OCI-LY7 (cell line): ENCODE results near the gene AMPH.

Experiments used
- EZH2phosphoT487 ChIP-seq: fragments of 200-600 bp; sonication (generic); IDR thresholded peaks from 2 replicates; pipeline ENCODE4 v1.6.1; 2018; ENCODE audit warnings: low read depth, borderline replicate concordance, mild to moderate bottlenecking, mixed run types, antibody characterized with exemption, low read length, moderate library complexity, mixed read lengths
- TF ChIP-seq, protein P1 (sequence below): fragments of 200-600 bp; sonication (generic); conservative IDR thresholded peaks from 2 replicates; pipeline ENCODE4 v1.5.1; 2014; ENCODE audit warnings: mild to moderate bottlenecking, antibody characterized with exemption, low read length, moderate library complexity, mixed read lengths

DNA sequence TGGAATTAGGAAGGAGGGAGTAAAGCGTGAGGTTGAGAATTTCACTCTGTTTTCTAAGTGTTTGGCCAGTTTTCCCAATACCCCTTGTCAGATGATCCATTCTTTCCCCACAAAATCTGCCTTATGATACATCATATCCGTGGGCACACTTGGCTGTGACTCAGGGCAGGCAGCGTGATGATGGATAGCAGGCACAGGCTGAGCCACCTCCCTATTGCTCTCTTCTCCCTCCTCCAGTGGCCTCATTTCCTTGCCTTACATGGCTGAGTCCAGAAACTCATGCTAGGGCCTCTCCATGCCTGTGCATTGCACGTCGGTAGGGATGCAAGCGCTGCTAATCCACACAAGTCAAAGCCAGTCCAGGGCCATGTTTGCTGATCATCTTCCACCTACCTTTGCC lies 128.3 kb downstream of the AMPH start:
- TF ChIP-seq, protein P1, sequence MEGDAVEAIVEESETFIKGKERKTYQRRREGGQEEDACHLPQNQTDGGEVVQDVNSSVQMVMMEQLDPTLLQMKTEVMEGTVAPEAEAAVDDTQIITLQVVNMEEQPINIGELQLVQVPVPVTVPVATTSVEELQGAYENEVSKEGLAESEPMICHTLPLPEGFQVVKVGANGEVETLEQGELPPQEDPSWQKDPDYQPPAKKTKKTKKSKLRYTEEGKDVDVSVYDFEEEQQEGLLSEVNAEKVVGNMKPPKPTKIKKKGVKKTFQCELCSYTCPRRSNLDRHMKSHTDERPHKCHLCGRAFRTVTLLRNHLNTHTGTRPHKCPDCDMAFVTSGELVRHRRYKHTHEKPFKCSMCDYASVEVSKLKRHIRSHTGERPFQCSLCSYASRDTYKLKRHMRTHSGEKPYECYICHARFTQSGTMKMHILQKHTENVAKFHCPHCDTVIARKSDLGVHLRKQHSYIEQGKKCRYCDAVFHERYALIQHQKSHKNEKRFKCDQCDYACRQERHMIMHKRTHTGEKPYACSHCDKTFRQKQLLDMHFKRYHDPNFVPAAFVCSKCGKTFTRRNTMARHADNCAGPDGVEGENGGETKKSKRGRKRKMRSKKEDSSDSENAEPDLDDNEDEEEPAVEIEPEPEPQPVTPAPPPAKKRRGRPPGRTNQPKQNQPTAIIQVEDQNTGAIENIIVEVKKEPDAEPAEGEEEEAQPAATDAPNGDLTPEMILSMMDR = no peak
- no peak for TF ChIP-seq EZH2phosphoT487
